ENCODE results near the gene ANAPC7.
A peak's percentile ranks its signal among the peaks of the same experiment; 100 is the strongest.
"Not testable (repeated sequence)": the region's sequence is repeated elsewhere in the genome, so short reads cannot be mapped to it uniquely, and the experiment has no call there.

Gene ANAPC7

GRCh38 chr12:110403146-110403975 is at the start of gene ANAPC7:
Gene ANAPC7 (minus strand): TSS chr12:110403708. CDS start chr12:110403627, 81 bp downstream.
- peak; percentile 94 for DNase-seq

- no peak for DNase-seq
Measured at GRCh38 chr12:110451263-110451662, 47.8 kb upstream of the ANAPC7 start.

- DNase-seq, result peak; percentile 96
Measured at GRCh38 chr12:110449799-110450497, 46.4 kb upstream of the ANAPC7 start, which contains the start of gene ARPC3. Gene ARPC3 (minus strand): TSS chr12:110450337. CDS start chr12:110450260, 77 bp downstream.

- no peak for DNase-seq
Measured at GRCh38 chr12:110444455-110444854, 40.9 kb upstream of the ANAPC7 start.

GRCh38 chr12:110436231-110436630 is 32.7 kb upstream of the ANAPC7 start:
- DNase-seq, result no peak

- DNase-seq, result no peak
Measured at GRCh38 chr12:110431957-110432587, 28.6 kb upstream of the ANAPC7 start.

- DNase-seq, result not testable (repeated sequence)
Measured at GRCh38 chr12:110429676-110430075, 26.2 kb upstream of the ANAPC7 start.

GRCh38 chr12:110426406-110426805 is 22.9 kb upstream of the ANAPC7 start:
- no peak for DNase-seq

- no peak for DNase-seq
Measured at GRCh38 chr12:110424237-110424636, 20.7 kb upstream of the ANAPC7 start.

- DNase-seq, result no peak
Measured at GRCh38 chr12:110421701-110422100, 18.2 kb upstream of the ANAPC7 start.

GRCh38 chr12:110421159-110421661 is 17.7 kb upstream of the ANAPC7 start:
- DNase-seq, result no peak

GRCh38 chr12:110420644-110421043 is 17.1 kb upstream of the ANAPC7 start:
- DNase-seq, result not testable (repeated sequence)

- not testable (repeated sequence) for DNase-seq
Measured at GRCh38 chr12:110417113-110417512, 13.6 kb upstream of the ANAPC7 start.

GRCh38 chr12:110410086-110410485 is 6.6 kb upstream of the ANAPC7 start:
- not testable (repeated sequence) for DNase-seq

GRCh38 chr12:110405126-110405662 is 1.7 kb upstream of the ANAPC7 start:
- DNase-seq, result not testable (repeated sequence)

GRCh38 chr12:110403976-110404682 is 621 bp upstream of the ANAPC7 start:
- DNase-seq, result peak; percentile 88

- DNase-seq, result no peak
Measured at GRCh38 chr12:110382683-110383082, 20.8 kb downstream of the ANAPC7 start.

GRCh38 chr12:110379631-110380030 is 23.9 kb downstream of the ANAPC7 start:
- DNase-seq, result no peak

GRCh38 chr12:110379197-110379596 is 24.3 kb downstream of the ANAPC7 start:
- no peak for DNase-seq

GRCh38 chr12:110378131-110378790 is 25.2 kb downstream of the ANAPC7 start:
- DNase-seq, result not testable (repeated sequence)

- DNase-seq, result no peak
Measured at GRCh38 chr12:110373962-110374611, 29.4 kb downstream of the ANAPC7 start.

All from activated CD8-positive, alpha-beta memory T cell treated with anti-CD3 and anti-CD28 coated beads for 24 hours (primary cell).